SKM-1 (cell line): ENCODE measurements around the gene WIPF2.

ENCODE experiments used
- DNase-seq: peaks from one replicate; lab custom pipeline; 2025; ENCODE audit not compliant: unreplicated experiment; lab: John Stamatoyannopoulos, UW

The WIPF2 gene

DNA sequence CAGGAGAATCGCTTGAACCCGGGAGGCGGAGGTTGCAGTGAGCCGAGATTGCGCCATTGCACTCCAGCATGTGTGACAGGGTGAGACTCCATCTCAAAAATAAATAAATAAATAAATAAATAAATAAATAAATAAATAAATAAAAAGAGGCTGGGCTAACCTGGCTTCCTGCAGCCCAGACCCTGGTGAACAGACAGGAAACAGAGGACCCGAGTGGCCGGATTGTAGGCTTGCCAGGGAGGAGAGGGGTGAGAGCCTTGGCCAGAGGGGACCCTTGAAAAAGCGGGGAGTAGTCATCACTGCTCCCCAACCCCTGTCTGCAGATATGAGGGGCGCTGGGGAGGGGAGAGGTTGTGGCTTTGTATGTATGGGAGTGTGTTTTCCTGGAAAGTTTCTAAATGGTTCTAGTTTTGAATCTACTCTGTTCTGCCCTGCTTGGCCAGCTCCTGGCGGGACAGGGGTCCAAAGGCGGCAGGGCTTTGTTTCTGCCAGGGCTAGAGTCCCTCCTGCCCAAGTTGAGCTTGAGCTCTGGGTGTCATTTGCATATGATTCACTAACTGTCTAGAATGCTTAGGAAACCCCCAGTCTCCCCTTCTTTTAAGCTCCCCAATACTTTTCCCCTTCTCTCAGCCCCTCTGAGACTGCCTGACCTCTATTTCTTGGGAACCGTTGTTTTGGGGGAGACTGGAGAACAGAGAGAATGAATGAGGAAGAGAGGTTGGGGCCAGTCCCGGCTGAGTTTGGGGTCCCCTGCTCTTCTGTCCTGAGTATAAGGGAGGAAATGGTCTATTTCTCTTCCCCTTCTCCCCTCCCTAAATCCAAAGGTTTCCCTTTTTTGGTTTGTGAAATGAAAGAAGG, 106.3 kb downstream of the WIPF2 start:
- no peak for DNase-seq

GRCh38 chr17:40326014-40326831, 107.1 kb downstream of the WIPF2 start:
- no peak for DNase-seq

DNA sequence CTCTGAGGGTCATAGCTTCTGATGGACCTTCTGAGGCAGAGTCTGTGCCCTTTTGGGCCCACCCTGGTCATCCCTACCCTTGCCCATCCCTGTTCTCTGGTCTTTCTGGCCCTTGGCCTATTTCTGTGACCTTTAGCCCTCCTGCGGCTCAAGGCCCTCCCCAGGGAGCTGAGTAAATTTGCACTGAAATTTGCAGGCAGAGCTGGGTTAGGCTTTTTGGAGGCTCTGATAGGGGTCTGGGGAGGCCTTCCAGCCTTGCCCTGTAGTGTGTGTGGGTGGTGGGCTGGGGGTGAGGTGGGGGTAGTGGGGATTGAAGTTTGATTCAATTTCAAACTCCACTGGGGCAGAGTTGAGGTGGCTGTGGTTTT, 107.7 kb downstream of the WIPF2 start:
- no peak for DNase-seq

DNA sequence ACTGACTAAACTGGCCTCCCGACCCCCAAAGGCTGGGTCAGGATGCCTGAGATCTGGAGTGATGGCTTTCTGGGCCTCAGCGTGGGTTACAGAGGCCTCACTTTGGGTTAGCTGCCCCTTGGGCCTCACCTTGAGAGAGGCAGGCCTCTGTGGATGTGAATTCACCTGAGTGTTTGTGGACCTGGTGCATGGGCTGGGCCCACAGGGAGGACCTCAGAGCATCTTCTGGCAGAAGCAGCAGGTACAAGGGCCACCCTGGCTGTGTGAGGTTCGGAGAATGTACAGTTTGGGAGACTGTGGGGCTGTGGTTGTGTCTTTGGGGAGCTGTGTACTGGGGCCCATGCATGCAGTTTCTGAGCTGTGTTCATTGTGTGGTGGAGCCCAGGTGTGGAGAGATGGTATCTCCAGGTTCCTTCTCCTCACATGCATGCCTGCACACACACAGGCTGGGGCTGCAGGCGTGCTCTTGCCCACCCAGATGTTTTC, 108.2 kb downstream of the WIPF2 start:
- DNase-seq: no peak

DNA sequence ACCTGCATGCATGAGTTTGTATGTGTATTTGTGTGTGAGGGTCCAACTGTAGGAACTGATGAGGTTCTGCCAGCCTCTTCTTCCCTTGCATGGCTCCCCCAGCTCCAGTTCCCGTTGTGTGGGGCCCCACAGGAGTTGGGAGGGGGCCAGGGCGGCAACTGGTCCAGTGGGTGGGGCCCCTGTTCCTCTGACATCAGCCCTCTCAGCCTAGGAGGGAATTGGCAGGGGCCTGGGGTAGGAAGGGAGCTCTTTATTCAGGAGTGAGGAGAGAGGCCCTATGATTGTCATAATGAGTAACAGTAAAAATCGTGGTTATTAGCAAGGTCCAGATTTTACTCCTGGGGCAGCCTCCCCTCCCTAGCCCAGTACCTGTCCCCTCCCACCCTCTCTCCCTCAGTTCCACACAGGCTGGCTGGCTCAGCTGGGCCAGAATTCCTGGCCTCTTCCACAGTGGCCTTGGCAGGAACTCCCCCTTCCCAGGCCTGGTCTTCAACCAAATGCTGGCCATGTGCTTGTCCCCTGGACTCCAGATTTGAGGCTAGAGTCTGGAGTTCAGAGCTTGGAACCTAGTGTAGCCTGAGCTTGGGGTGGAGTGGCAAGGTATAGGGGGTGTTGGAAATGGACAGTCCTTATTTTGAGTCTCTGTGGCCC, 108.8 kb downstream of the WIPF2 start:
- no peak for DNase-seq

GRCh38 chr17:40328386-40328766, 109.3 kb downstream of the WIPF2 start:
- DNase-seq: no peak

DNA sequence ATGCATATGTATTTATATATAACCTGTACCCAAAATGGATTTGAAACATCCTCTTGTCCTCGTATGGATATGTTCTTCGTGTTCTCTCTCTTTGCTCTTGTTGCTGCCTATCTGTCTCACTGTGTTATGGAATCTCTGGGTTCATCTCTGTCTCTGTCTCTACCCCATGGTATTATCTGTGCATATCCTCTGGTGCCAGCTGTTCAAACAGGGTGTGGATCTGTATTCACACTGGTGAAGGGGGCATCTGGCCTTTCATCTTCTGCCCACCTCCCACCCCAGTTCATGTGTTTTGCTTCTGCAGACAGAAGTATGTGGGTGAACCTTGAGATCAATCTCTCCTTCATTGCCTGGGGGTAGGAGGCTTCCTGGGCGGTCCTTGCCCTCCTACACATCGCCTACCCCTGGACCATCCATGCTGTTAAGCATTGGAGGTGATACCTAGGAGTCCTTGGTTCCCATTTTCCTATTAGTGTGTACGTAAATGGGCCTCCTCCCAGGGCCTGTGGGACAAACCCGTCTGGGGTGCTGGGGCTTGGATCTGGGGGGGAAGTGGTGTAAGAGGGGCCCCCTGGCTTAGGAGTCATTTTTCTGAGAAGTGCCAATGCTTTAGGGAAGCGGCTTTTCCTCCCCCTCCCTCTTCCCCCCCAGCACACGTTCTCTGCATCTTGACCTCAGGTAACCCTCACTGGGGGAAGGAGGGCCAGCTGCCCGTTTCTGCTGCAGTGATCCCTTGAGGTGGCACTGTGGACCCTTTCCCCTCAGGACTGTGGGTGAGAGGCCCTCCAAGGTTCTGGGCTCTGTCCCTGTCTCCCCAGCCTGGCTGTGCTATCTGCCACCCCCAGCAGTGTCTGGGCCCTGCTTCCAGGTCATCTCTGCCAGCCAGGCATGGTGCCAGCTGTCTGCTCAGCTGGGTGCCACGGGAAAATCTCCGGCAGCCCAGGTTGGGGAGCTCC, 111.0 kb downstream of the WIPF2 start:
- peak; percentile 79 for DNase-seq

DNA sequence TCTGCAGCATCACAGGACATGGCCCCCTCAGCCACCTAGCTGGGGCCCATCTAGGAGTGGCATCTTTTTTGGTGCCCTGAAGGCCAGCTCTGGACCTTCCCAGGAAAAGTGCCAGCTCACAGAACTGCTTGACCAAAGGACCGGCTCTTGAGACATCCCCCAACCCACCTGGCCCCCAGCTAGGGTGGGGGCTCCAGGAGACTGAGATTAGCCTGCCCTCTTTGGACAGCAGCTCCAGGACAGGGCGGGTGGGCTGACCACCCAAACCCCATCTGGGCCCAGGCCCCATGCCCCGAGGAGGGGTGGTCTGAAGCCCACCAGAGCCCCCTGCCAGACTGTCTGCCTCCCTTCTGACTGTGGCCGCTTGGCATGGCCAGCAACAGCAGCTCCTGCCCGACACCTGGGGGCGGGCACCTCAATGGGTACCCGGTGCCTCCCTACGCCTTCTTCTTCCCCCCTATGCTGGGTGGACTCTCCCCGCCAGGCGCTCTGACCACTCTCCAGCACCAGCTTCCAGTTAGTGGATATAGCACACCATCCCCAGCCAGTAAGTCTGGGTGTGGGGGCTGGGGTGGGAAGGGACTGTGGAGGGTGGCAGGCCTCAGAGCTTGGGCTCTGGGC, 111.9 kb downstream of the WIPF2 start:
- no peak for DNase-seq

DNA sequence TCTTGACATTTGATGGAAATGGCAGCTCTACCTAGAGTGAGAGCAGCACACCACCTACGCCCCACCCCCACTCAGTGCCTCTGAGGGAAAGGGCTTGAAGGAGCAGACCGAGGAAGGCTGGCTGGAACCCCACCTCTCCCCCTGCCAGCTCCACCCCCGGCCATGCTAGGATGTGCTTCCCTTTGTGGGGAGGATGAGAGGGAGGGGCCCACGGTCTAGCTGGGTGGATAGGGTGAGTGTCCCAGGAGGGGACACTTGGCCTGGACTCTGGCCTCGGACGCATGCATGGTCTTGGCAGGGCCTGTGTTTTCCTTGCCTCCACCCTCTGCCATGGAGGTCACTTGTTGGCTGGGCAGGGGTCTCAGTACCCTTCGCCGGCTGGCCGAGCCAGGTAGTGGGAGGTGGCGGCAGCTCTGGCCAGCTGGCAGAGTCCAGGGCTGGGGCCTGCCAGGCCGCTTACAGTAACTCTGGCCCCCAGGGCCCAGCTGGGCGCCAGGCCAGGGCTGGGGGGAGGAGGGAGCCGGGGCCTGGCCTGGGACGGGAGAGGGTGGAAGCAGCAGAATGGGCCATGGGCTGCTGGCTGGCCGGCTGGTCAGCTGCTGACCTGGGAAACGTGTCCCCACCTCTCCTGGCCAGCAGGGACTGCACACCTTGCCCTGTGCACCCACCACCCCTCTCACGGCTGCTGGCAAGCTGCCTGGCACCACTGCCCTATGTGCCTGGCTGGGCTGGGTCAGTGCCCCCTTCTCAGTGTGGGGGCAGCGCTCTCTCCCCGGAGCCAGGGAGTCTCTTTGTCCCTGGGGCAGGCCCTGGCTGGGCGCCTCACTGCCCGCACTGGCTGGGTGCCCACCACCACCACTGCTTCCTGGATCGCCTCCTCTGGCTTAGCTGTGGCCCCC, 112.9 kb downstream of the WIPF2 start:
- no peak for DNase-seq
